ENCODE measurements around the gene DERL3.

DERL3 gene

GRCh38 chr22:23834406-23834792 is 4.4 kb downstream of the DERL3 start:
- no peak for TF ChIP-seq CTCF (IDR thresholded peaks at IDR 0.05; ENCODE audit: low read length, missing control alignments)
- no peak for DNase-seq (ENCODE audit: low read depth)
- H3K4me3 ChIP-seq (replicated peaks; ENCODE audit: low read depth, low read length), result no peak overlapping the region

GRCh38 chr22:23833911-23834317 is 4.9 kb downstream of the DERL3 start:
- no peak for DNase-seq (ENCODE audit: low read depth)
- no peak overlapping the region for H3K4me3 ChIP-seq (replicated peaks; ENCODE audit: low read depth, low read length)
- no peak for TF ChIP-seq CTCF (IDR thresholded peaks at IDR 0.05; ENCODE audit: low read length, missing control alignments)

GRCh38 chr22:23833017-23833751 is 5.6 kb downstream of the DERL3 start:
- DNase-seq (ENCODE audit: low read depth), result no peak
- H3K4me3 ChIP-seq (replicated peaks; ENCODE audit: low read depth, low read length), result no peak overlapping the region

GRCh38 chr22:23832226-23833016 is 6.4 kb downstream of the DERL3 start:
- DNase-seq (ENCODE audit: low read depth), result no peak
- no peak for TF ChIP-seq CTCF (IDR thresholded peaks at IDR 0.05; ENCODE audit: low read length, missing control alignments)
- no peak overlapping the region for H3K4me3 ChIP-seq (replicated peaks; ENCODE audit: low read depth, low read length)

More at GRCh38 chr22:23833017-23833751, 5.6 kb downstream of the DERL3 start:
- no peak for TF ChIP-seq CTCF (IDR thresholded peaks at IDR 0.05; ENCODE audit: low read length, missing control alignments)

GRCh38 chr22:23831781-23832180 is 7.0 kb downstream of the DERL3 start:
- H3K4me3 ChIP-seq (replicated peaks; ENCODE audit: low read depth, low read length), result no peak overlapping the region
- DNase-seq (ENCODE audit: low read depth), result no peak
- TF ChIP-seq CTCF (IDR thresholded peaks at IDR 0.05; ENCODE audit: low read length, missing control alignments), result no peak

GRCh38 chr22:23831261-23831660 is 7.5 kb downstream of the DERL3 start:
- no peak for DNase-seq (ENCODE audit: low read depth)
- TF ChIP-seq CTCF (IDR thresholded peaks at IDR 0.05; ENCODE audit: low read length, missing control alignments), result no peak
- no peak overlapping the region for H3K4me3 ChIP-seq (replicated peaks; ENCODE audit: low read depth, low read length)

Measured in fibroblast of pulmonary artery (primary cell).